Immature natural killer cell (primary cell): Measurements from ENCODE around the gene VPS36. TPM values are rescaled to one million over a fixed set of nuclear protein-coding genes. Genes with fewer than 3 reads are reported as not detected.
"Not testable (repeated sequence)": the region's sequence is repeated elsewhere in the genome, so short reads cannot be mapped to it uniquely, and the experiment has no call there.

Experiments
- DNase-seq, 3 donors: peaks; one replicate each; pipeline ENCODE4 v3.0.0; 2022; ENCODE audit warnings: mixed read lengths in 1 of 3
- H3K27ac Mint-ChIP-seq, 6 donors: one replicate each; pipeline ENCODE4 v1.8.0; 2020; ENCODE audit warnings: mixed read lengths in 6 of 6, mild to moderate bottlenecking in 5 of 6, inconsistent platforms in 4 of 6, moderate library complexity in 3 of 6
- H3K27me3 Mint-ChIP-seq, 3 donors: one replicate each; pipeline ENCODE4 v1.8.0; 2020 to 2021; ENCODE audit warnings: low read depth in 3 of 3, mild to moderate bottlenecking in 3 of 3, mixed read lengths in 3 of 3, moderate library complexity in 3 of 3, inconsistent platforms in 1 of 3
- H3K36me3 Mint-ChIP-seq, 3 donors: one replicate each; pipeline ENCODE4 v1.8.0; 2020; ENCODE audit warnings: mixed read lengths in 3 of 3, inconsistent platforms in 2 of 3, mild to moderate bottlenecking in 2 of 3
- H3K4me1 Mint-ChIP-seq, 2 donors: one replicate each; pipeline ENCODE4 v1.8.0; 2020; ENCODE audit warnings: inconsistent platforms in 2 of 2, mild to moderate bottlenecking in 2 of 2, mixed read lengths in 2 of 2, moderate library complexity in 1 of 2
- H3K4me3 Mint-ChIP-seq, 5 donors: one replicate each; pipeline ENCODE4 v1.8.0; 2020; ENCODE audit warnings: mild to moderate bottlenecking in 5 of 5, mixed read lengths in 5 of 5, inconsistent platforms in 3 of 5, moderate library complexity in 3 of 5
- H3K9me3 Mint-ChIP-seq, 6 donors: one replicate each; pipeline ENCODE4 v1.8.0; 2020; ENCODE audit warnings: mild to moderate bottlenecking in 6 of 6, mixed read lengths in 6 of 6, inconsistent platforms in 4 of 6, moderate library complexity in 3 of 6
- polyA plus RNA-seq, 3 donors: library from polyadenylated mRNA; unstranded; fragments of 300-500 nt; fragmentation: Illumina TruSeq; gene quantifications; one replicate each; pipeline ENCODE4 v1.2.3, GENCODE V29; 2021

Gene VPS36, protein sequence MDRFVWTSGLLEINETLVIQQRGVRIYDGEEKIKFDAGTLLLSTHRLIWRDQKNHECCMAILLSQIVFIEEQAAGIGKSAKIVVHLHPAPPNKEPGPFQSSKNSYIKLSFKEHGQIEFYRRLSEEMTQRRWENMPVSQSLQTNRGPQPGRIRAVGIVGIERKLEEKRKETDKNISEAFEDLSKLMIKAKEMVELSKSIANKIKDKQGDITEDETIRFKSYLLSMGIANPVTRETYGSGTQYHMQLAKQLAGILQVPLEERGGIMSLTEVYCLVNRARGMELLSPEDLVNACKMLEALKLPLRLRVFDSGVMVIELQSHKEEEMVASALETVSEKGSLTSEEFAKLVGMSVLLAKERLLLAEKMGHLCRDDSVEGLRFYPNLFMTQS
- 10 to 100 TPM; 33.3 to 53.3 (median 40.5) TPM for polyA plus RNA-seq

DNA sequence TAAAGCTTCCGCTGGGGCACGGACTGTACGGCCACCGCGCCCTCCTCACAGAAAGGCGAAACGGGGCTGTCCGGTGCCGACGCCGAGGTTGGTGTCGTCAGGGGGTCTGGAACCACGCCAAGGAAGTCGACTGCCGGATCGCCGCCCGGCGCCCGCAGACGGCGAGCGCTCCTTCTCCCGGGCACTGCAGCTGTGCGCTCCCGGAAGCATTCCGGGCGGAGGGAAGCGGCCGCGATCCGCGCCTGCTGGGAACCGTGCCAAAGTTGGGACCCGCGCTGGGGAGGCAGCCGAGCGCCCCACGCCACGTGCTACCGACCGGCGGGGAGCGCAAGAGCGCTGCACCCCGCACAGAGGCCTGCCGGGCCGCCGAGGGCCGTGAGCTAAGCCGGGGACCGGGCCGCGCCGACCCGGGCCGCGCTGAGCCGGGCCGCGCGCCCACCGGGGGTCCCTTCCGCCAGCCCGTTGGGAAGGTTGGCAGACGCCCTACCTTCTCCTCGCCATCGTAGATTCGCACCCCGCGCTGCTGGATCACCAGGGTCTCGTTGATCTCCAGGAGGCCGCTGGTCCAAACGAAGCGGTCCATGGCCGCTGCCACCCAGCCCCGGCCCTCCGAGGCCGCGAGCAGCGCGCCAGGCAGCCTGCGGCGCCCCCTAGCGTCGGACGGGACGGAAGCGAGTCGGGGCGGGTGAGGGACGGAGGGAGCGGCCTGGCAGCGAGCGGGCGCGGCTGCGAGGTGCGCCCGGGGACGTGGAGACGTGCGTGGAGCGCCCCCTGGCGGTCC lies at the start of gene VPS36:
Gene VPS36, minus strand, starts transcription at position 623 of the 781 bp plus-strand sequence. Its CDS starts 40 bp downstream, at position 583.
- Mint-ChIP-seq H3K4me1 (peaks cover 39 to 53% of the 10 kb centered on the region in 2 donors), H3K36me3 (no peaks in the 10 kb centered on the region), H3K27ac (peak within 1 kb of the TSS; percentile 89 to 97 (median 95)), H3K9me3 (no peaks in the 10 kb centered on the region), H3K4me3 (peak within 1 kb of the TSS; percentile 92 to 96 (median 93)), H3K27me3 (peaks cover 5 to 19% (median 15%) of the 10 kb centered on the region in 3 donors)
- peak; percentile 94 to 96 (median 95) for DNase-seq

DNA sequence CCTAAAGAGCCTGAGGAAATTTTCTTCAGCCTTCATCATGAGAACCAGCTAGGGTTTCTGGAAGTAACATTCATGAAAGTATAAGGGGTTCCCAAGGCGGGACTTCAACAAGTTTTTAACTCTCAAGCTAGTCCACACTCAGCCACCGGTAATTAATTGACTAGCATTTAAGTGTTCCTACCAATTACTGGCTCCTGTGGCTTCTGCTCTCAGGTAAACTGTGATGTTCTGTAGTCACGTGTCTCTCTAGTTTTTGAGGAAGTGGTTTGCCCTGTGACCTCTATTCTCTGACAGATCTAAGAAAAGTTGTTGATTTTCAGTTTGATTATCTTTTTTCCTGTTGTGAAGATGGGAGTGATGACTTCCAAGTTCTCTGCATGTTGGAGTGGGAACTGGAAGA lies 47.5 kb upstream of the VPS36 start:
- H3K4me1 Mint-ChIP-seq, result peaks cover 3 to 11% of the 10 kb centered on the region in 2 donors
- not testable (repeated sequence) for H3K27me3 Mint-ChIP-seq, H3K27ac Mint-ChIP-seq, DNase-seq, H3K36me3 Mint-ChIP-seq, H3K4me3 Mint-ChIP-seq
- peaks cover 6 to 11% (median 8%) of the 10 kb centered on the region in 6 donors for H3K9me3 Mint-ChIP-seq

DNA sequence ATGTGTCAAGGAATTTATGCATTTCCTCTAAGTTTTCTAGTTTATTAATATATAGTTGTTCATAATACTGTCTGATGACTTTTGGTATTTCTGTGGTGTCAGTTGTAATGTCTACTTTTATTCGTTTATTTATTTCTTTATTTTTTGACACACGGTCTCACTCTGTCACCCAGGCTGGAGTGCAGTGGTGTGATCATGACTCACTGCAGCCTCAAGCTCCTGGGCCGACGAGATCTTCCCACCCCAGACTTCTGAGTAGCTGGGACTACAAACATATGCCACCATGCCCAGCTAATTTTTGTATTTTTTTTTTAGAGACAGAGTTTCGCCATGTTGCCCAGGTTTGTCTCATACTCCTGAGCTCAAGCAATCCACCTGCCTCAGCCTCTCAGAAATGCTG lies 43.8 kb upstream of the VPS36 start:
- DNase-seq, H3K27ac Mint-ChIP-seq: not testable (repeated sequence)

DNA sequence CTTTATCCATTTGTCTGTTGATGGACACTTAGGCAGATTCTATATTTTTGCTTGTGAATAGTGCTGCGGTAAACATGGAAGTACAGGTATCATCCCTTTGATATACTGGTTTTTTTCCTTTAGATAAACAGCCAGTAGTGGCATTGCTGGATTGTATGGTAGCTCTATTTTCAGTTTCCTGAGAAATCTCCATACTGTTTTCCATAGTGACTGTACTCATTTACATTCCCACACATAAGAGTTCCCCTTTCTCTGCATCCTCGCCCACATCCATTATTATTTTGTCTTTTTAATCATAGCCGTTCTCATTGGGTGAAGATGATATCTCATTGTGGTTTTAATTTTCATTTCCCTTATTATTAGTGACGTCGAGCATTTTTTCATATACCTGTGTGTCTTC lies 40.6 kb upstream of the VPS36 start:
- DNase-seq, H3K27me3 Mint-ChIP-seq, H3K27ac Mint-ChIP-seq, H3K4me1 Mint-ChIP-seq, H3K36me3 Mint-ChIP-seq, H3K9me3 Mint-ChIP-seq, H3K4me3 Mint-ChIP-seq: not testable (repeated sequence)

More for the DNA sequence above, 43.8 kb upstream of the VPS36 start:
- H3K4me1 Mint-ChIP-seq, result peaks cover 3 to 11% of the 10 kb centered on the region in 2 donors
- H3K4me3 Mint-ChIP-seq, H3K27me3 Mint-ChIP-seq, H3K9me3 Mint-ChIP-seq, H3K36me3 Mint-ChIP-seq: not testable (repeated sequence)

DNA sequence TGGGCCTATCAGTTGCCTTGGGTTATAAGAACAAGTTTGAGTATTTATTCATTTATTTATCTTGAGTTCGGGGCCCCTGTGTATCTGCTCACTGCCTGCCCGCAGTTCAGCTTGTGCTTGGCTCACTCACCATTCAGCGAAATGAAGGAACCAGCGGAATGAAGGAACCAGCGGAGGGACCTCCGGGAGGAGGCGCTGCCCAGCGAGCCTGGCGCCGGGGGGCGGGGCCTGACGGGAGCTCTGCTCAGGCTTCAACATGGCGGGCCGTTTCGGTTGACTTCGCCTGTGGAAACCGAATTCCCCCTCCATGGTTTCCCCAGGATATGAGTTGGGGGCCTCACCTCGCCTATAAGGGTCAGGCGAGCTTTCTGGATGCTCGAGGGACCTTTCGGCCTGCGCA lies 38.3 kb upstream of the VPS36 start:
- H3K27me3 Mint-ChIP-seq, H3K4me3 Mint-ChIP-seq, H3K9me3 Mint-ChIP-seq, H3K36me3 Mint-ChIP-seq, H3K4me1 Mint-ChIP-seq, H3K27ac Mint-ChIP-seq, DNase-seq: not testable (repeated sequence)

DNA sequence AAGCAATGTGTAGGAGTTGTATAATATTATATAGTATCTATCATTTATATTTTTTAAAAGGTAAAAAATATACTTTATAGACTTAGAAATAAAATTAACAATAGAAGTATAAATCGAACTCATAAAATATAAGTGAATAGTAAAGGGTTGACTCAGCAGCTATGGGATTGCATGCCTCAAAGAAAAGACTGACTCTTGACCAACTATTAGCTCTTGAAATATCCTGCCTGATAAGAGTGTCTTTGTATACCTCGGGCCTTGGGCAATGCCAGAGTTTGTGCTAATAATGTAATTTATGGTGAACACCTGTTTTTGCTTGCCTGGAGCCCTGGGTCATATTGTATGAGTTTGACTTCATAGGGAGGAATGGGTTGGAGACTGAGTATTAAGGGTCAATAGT lies 36.6 kb upstream of the VPS36 start:
- not testable (repeated sequence) for H3K27me3 Mint-ChIP-seq, H3K9me3 Mint-ChIP-seq, H3K4me1 Mint-ChIP-seq, H3K27ac Mint-ChIP-seq, H3K4me3 Mint-ChIP-seq, DNase-seq, H3K36me3 Mint-ChIP-seq

DNA sequence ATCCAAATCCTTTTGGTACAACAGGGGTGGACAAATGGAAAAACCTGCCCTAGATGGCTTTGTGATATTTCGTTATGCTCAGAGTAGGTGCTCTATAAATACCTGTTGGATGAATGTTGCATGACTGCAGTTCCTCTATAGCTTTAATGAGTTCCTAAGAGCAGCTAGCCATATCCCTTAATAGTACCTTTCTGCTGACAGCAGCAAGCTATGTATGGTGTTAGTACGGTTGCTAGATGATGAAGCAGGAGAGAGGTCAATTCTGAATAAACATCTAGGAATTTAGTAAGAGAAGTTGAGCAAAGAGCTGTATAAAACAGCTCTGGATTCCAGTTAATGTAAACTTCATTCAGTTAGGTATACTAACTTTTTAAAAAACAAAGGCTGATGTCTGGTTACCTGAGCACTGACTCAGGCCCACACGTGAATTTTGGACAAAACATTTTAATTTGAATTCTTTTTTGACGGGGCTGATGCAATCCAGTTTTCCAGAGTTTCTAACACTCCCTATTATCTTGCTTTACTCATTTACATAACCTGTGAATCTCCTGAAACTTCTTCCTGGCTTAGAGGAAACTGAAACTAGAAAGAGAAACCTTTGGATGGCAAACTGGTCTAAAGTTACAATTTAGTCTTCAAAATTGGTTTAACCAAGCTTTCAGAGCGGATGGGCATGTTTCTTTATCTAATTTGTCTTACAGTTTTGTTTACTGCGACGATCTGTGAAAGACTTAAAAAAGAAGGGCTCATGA lies 30.4 kb upstream of the VPS36 start:
- H3K27ac Mint-ChIP-seq, H3K36me3 Mint-ChIP-seq, H3K4me3 Mint-ChIP-seq, H3K27me3 Mint-ChIP-seq, H3K9me3 Mint-ChIP-seq, H3K4me1 Mint-ChIP-seq, DNase-seq: not testable (repeated sequence)

DNA sequence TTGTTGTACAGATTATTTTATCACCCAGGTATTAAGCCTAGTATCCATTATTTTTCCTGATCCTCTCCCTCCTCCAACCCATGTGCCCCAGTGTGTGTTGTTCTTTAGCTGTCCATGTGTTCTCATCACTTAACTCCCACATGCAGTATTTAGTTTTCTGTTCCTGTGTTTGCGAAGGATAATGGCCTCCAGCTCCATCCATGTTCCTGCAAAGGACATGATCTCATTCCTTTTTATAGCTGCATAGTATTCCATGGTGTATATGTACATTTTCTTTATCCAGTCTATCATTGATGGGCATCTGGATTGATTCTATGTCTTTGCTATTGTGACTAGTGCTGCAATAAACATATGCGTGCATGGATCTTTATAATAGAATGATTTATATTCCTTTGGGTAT lies 18.1 kb upstream of the VPS36 start:
- H3K27ac Mint-ChIP-seq, H3K27me3 Mint-ChIP-seq, H3K4me3 Mint-ChIP-seq, H3K9me3 Mint-ChIP-seq, DNase-seq, H3K4me1 Mint-ChIP-seq: not testable (repeated sequence)
- peaks cover 17 to 28% (median 21%) of the 10 kb centered on the region in 3 donors for H3K36me3 Mint-ChIP-seq

DNA sequence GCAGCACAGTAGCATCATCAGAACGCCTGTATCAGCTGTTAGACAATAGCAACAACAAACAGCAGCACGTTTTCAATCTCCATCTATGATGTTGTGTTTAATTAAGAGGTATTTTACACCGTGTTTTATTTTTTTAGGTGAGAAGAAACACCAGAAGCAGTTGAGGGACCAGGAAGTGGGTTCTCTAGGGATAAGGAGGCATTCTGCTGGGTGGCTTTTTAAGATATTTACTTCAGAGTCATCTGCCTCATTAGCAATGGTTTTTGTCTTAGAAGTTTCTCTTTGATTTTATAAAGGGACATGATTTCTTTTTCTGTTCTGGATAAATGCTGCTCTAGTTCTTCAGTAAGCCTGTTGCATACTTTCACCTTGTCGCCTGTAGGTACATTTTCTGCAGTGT lies 13.1 kb upstream of the VPS36 start:
- no peaks in the 10 kb centered on the region for H3K9me3 Mint-ChIP-seq
- no peaks in the 10 kb centered on the region for H3K27me3 Mint-ChIP-seq
- no peak for DNase-seq
- H3K36me3 Mint-ChIP-seq, result peaks cover 18 to 33% (median 22%) of the 10 kb centered on the region in 3 donors
- H3K4me3 Mint-ChIP-seq, result no peak overlapping the region
- H3K27ac Mint-ChIP-seq, result peak overlapping the region in 1 of 6 donors; percentile 40
- peaks cover 3 to 4% of the 10 kb centered on the region in 2 donors for H3K4me1 Mint-ChIP-seq

DNA sequence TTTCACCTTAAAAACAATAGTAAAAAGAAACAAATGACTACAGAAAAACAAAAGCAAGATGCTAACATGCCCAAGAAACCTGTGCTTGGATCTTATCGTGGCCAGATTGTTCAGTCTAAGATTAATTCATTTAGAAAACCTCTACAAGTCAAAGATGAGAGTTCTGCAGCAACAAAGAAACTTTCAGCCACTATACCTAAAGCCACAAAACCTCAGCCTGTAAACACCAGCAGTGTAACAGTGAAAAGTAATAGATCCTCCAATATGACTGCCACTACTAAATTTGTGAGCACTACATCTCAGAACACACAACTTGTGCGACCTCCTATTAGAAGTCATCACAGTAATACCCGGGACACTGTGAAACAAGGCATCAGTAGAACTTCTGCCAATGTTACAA lies 10.8 kb upstream of the VPS36 start:
- no peak overlapping the region for H3K27ac Mint-ChIP-seq
- peaks cover 4 to 8% of the 10 kb centered on the region in 2 donors for H3K4me1 Mint-ChIP-seq

DNA sequence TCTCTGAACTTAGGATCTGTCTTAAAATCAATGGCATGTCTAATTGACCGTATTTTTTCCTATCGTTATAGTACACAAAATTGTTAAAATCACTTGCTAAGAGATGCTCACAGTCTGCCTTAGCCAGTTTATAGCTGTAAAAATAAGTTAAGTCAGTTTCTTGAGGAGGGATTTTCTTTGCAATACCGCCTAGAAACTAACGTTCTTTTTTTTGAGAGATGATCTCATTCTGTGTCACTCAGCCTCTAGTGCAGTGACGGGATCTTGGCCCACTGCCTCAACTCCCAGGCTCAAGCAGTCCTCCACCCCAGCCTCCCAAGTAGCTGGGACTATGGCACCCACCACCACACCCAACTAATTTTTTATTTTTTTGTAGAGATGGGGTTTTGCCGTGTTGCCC lies 9.2 kb upstream of the VPS36 start:
- peaks cover 15 to 20% of the 10 kb centered on the region in 2 donors for H3K4me1 Mint-ChIP-seq
- no peak overlapping the region for H3K4me3 Mint-ChIP-seq
- DNase-seq, result no peak
- H3K36me3 Mint-ChIP-seq, result peaks cover 9 to 16% (median 13%) of the 10 kb centered on the region in 3 donors
- no peaks in the 10 kb centered on the region for H3K9me3 Mint-ChIP-seq
- H3K27me3 Mint-ChIP-seq, result peaks cover 7 to 12% (median 12%) of the 10 kb centered on the region in 3 donors
- H3K27ac Mint-ChIP-seq, result peak overlapping the region in 1 of 6 donors; percentile 22

More for the DNA sequence above, 10.8 kb upstream of the VPS36 start:
- DNase-seq, result no peak
- Mint-ChIP-seq H3K4me3 (no peak overlapping the region), H3K36me3 (peaks cover 13 to 23% (median 14%) of the 10 kb centered on the region in 3 donors), H3K27me3 (peaks cover 0 to under 1% (median 0%) of the 10 kb centered on the region in 3 donors), H3K9me3 (no peaks in the 10 kb centered on the region)

DNA sequence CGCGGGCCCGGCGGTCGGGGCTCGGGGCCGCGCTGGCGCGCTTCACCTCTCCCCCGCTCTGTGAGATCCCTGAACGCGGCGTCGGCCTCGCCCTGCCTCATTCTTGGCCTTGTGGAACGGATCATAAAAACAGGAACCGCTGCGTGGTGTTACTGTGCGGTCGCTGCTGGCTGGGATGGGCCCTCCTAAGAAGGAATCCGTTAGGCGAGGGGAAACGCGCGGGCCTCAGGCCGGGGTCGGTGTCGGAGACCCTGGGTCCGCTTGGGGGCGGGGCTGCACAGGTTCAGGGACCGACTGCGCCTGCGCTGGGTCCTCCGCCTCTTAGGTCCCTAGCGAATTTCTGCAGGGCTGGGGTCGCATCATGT lies 5.2 kb upstream of the VPS36 start:
- H3K4me1 Mint-ChIP-seq, result peaks cover 24 to 30% of the 10 kb centered on the region in 2 donors
- no peak for DNase-seq
- peak overlapping the region; percentile 83 to 99 (median 92) for H3K4me3 Mint-ChIP-seq
- peaks cover 1 to 4% (median 2%) of the 10 kb centered on the region in 3 donors for H3K36me3 Mint-ChIP-seq
- peaks cover 7 to 19% (median 19%) of the 10 kb centered on the region in 3 donors for H3K27me3 Mint-ChIP-seq
- H3K9me3 Mint-ChIP-seq, result no peaks in the 10 kb centered on the region
- H3K27ac Mint-ChIP-seq, result peak overlapping the region; percentile 77 to 96 (median 88)

DNA sequence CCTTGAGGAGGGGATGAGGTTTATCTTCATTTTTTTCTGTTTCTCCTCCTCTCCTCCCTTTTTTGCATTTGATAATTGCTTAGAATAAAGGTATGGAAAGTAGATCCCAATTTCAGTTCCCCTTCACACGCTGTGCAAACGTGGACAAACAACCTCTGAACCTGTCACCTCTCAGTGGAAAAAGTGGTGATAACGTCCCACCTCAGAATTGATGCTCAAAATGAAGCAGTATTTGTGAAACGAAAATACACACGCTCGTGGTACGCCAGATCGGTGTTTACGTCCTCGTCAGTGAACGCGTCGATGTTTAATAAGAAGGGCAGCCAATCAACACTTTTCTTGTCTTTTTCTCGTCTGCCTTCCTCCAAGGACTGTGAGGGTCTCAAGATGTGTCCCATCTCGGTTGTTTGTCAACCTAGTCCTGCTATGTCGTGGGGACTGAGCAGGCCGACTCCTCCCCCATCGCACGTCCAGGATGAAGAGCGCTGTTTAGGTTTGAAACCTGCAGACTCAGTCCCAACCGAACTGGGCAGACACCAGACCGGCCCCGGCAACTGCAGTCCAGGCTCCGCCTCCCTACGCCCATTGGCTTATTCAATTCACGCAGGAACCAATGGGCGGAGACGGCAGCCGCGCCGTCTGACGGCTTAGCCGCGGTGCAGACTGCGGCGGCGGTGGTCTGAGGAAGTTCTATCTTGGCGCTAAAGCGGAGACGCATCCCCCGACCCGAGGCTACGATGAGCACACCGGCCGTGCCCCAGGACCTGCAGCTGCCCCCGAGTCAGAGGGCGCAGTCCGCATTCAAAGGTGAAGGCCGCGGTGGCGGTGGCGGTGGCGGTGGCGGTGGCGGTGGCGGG lies 4.6 kb upstream of the VPS36 start, which contains the start of gene CKAP2:
Gene CKAP2, plus strand, starts transcription at position 659 of the 857 bp plus-strand sequence. Its CDS starts 79 bp downstream, at position 738.
- peaks cover 0 to 3% (median 0%) of the 10 kb centered on the region in 3 donors for H3K36me3 Mint-ChIP-seq
- H3K27me3 Mint-ChIP-seq, result peaks cover 7 to 22% (median 19%) of the 10 kb centered on the region in 3 donors
- H3K27ac Mint-ChIP-seq, result peak within 1 kb of the TSS; percentile 95 to 100 (median 96)
- DNase-seq, result peak; percentile 95 to 96 (median 96)
- peak within 1 kb of the TSS; percentile 89 to 99 (median 95) for H3K4me3 Mint-ChIP-seq
- H3K4me1 Mint-ChIP-seq, result peaks cover 24 to 32% of the 10 kb centered on the region in 2 donors
- no peaks in the 10 kb centered on the region for H3K9me3 Mint-ChIP-seq
